Measurements from ENCODE around the gene NME3.

The NME3 gene

DNA sequence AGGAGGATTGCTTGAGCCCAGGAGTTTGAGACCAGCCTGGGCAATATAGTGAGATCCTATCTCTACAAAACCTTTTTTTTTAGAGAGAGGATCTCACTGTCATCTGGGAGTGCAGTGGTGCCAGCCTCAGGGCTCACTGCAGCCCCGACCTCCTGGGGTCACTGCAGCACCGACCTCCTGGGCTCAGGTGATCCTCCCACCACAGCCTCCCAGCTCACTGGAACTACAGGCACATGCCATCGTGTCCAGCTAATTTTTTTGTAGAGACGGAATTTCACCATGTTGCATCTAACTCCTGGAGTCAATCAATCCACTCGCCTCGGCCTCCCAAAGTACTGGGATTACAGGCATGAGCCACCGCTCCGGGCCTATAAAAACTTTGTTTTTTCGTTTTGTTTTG, 50.0 kb downstream of the NME3 start:
- DNase-seq = no peak

Measured in stimulated activated CD4-positive, alpha-beta T cell treated with anti-CD3 and anti-CD28 coated beads, Interleukin-4, amount 100 ng/mL, for 1 hour (primary cell).